ENCODE results near the gene AKT3.

The AKT3 gene

GRCh38 chr1:243672539-243673074, 177.4 kb downstream of the AKT3 start:
- no peak for TF ChIP-seq CTCF (IDR thresholded peaks at IDR 0.05; ENCODE audit: low read depth, low read length, poor library complexity, severe bottlenecking)
- no peak for TF ChIP-seq EZH2phosphoT487 (IDR thresholded peaks at IDR 0.05; ENCODE audit: borderline replicate concordance, low read length)
- Histone ChIP-seq H3K79me2 (ENCODE audit: control insufficient read depth, low read length) (no peaks in the 10 kb centered on the region), H3K27me3 (ENCODE audit: control insufficient read depth, low read length) (no peaks in the 10 kb centered on the region), H3K4me3 (ENCODE audit: low read length) (no peak overlapping the region), H3K9me3 (ENCODE audit: control insufficient read depth, insufficient read depth, low read length) (no peaks in the 10 kb centered on the region), H3K36me3 (ENCODE audit: control insufficient read depth, low read length) (no peaks in the 10 kb centered on the region), H3F3A (ENCODE audit: control insufficient read depth, insufficient read depth) (no peaks in the 10 kb centered on the region), H3K4me2 (ENCODE audit: low read length) (no peak overlapping the region), H3K27ac (ENCODE audit: low read depth, low read length) (no peak overlapping the region), H3K9me2 (replicated peaks; ENCODE audit: control insufficient read depth, low read length) (no peaks in the 10 kb centered on the region), H3K4me1 (ENCODE audit: control insufficient read depth, low read length) (no peaks in the 10 kb centered on the region), H4K20me1 (ENCODE audit: control insufficient read depth, insufficient read depth, low read depth, low read length) (no peaks in the 10 kb centered on the region)

- Histone ChIP-seq H4K20me1 (ENCODE audit: control insufficient read depth, insufficient read depth, low read depth, low read length) (no peaks in the 10 kb centered on the region), H3K27me3 (ENCODE audit: control insufficient read depth, low read length) (0 out of 2 replicates have a peak, but pooled peaks cover 2% of the 10 kb centered on the region), H3K9me2 (replicated peaks; ENCODE audit: control insufficient read depth, low read length) (no peaks in the 10 kb centered on the region), H3K4me2 (ENCODE audit: low read length) (no peak overlapping the region), H3F3A (ENCODE audit: control insufficient read depth, insufficient read depth) (no peaks in the 10 kb centered on the region), H3K4me1 (ENCODE audit: control insufficient read depth, low read length) (no peaks in the 10 kb centered on the region), H3K9me3 (ENCODE audit: control insufficient read depth, insufficient read depth, low read length) (no peaks in the 10 kb centered on the region), H3K36me3 (ENCODE audit: control insufficient read depth, low read length) (no peaks in the 10 kb centered on the region), H3K27ac (ENCODE audit: low read depth, low read length) (no peak overlapping the region), H3K4me3 (ENCODE audit: low read length) (no peak overlapping the region), H3K79me2 (ENCODE audit: control insufficient read depth, low read length) (no peaks in the 10 kb centered on the region)
- TF ChIP-seq CTCF (IDR thresholded peaks at IDR 0.05; ENCODE audit: low read depth, low read length, poor library complexity, severe bottlenecking) (no peak), EZH2phosphoT487 (IDR thresholded peaks at IDR 0.05; ENCODE audit: borderline replicate concordance, low read length) (no peak)
Measured at GRCh38 chr1:243667591-243667990, 182.5 kb downstream of the AKT3 start.

DNA sequence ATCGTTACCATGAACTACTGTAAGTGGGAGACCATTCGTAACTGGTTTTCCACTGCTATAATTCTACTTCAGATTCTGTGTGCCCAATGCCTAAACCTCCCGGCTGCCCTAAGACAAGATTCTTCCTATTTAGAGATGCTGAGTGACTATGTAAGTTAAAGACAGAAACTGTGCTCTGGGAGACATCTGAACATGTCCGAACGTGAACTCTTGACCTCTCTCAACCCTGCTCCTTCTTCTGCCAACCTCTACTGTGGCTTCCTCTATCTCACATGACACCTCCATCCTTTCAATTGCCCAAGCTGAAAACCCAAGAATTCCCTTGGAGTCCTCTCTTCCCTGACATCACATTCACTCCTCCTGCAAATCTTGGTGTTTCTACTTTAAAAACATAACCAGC, 182.9 kb downstream of the AKT3 start:
- TF ChIP-seq CTCF (IDR thresholded peaks at IDR 0.05; ENCODE audit: low read depth, low read length, poor library complexity, severe bottlenecking) (no peak), EZH2phosphoT487 (IDR thresholded peaks at IDR 0.05; ENCODE audit: borderline replicate concordance, low read length) (no peak)
- 0 out of 2 replicates have a peak, but pooled peaks cover 2% of the 10 kb centered on the region for H3K27me3 ChIP-seq (ENCODE audit: control insufficient read depth, low read length)
- no peaks in the 10 kb centered on the region for H3K4me1 ChIP-seq (ENCODE audit: control insufficient read depth, low read length)
- H3K9me3 ChIP-seq (ENCODE audit: control insufficient read depth, insufficient read depth, low read length): no peaks in the 10 kb centered on the region
- H3K9me2 ChIP-seq (replicated peaks; ENCODE audit: control insufficient read depth, low read length): no peaks in the 10 kb centered on the region
- no peak overlapping the region for H3K27ac ChIP-seq (ENCODE audit: low read depth, low read length)
- no peaks in the 10 kb centered on the region for H3K79me2 ChIP-seq (ENCODE audit: control insufficient read depth, low read length)
- no peaks in the 10 kb centered on the region for H4K20me1 ChIP-seq (ENCODE audit: control insufficient read depth, insufficient read depth, low read depth, low read length)
- no peak overlapping the region for H3K4me2 ChIP-seq (ENCODE audit: low read length)
- no peaks in the 10 kb centered on the region for H3K36me3 ChIP-seq (ENCODE audit: control insufficient read depth, low read length)
- no peaks in the 10 kb centered on the region for H3F3A ChIP-seq (ENCODE audit: control insufficient read depth, insufficient read depth)
- no peak overlapping the region for H3K4me3 ChIP-seq (ENCODE audit: low read length)
